PC-9 (cell line): ENCODE measurements around the gene PIAS1. TPM values are rescaled to one million over a fixed set of nuclear protein-coding genes. Genes with fewer than 3 reads are reported as not detected.

Experiments
- BruUV-seq: library from RNA; stranded (reverse); fragments of 400-500 nt; replicated peaks from 2 replicates; lab custom pipeline; 2021; lab: Mats Ljungman, UMichigan
- CTCF ChIA-PET: fragments of 300-600 bp; sonication (Branson Sonifier 250); formaldehyde crosslinking; loops from one replicate; lab custom pipeline; 2022; ENCODE audit warnings: antibody characterized with exemption; lab: Charles Lee
- POLR2A ChIA-PET: fragments of 300-600 bp; sonication (Branson Sonifier 250); formaldehyde crosslinking; loops from one replicate; lab custom pipeline; 2022; ENCODE audit warnings: antibody characterized with exemption; ENCODE audit not compliant: unreplicated experiment; lab: Charles Lee
- DNase-seq, 2 experiments: peaks; one replicate each; pipeline versions ENCODE4 v3.0.0 to v3.0.0-alpha.2; 2015 to 2022; ENCODE audit warnings: mixed read lengths in 1 of 2
- H2AFZ ChIP-seq: fragments of 200-600 bp; sonication (generic); 2 replicates; pipeline ENCODE4 v1.8.1; 2017; ENCODE audit warnings: antibody characterized with exemption
- H3F3A ChIP-seq: fragments of 200-600 bp; sonication (generic); 2 replicates; pipeline ENCODE4 v1.8.1; 2017; ENCODE audit warnings: antibody characterized with exemption, mild to moderate bottlenecking, low read depth; ENCODE audit not compliant: insufficient read depth
- H3K27ac ChIP-seq: fragments of 200-600 bp; sonication (generic); 2 replicates; pipeline ENCODE4 v1.6.1; 2016; ENCODE audit warnings: mixed run types
- H3K27me3 ChIP-seq: fragments of 200-600 bp; sonication (generic); 2 replicates; pipeline ENCODE4 v1.6.1; 2016; ENCODE audit warnings: low read depth, mixed run types; ENCODE audit not compliant: insufficient read depth
- H3K36me3 ChIP-seq: fragments of 200-600 bp; sonication (generic); 2 replicates; pipeline ENCODE4 v1.6.1; 2016; ENCODE audit warnings: low read depth, mixed run types
- H3K4me1 ChIP-seq: fragments of 200-600 bp; sonication (generic); replicated peaks from 2 replicates; pipeline ENCODE4 v1.6.1; 2016; ENCODE audit warnings: mixed run types; ENCODE audit not compliant: insufficient read depth
- H3K4me2 ChIP-seq: fragments of 200-600 bp; sonication (generic); 2 replicates; pipeline ENCODE4 v1.6.1; 2017; ENCODE audit warnings: mixed run types
- H3K4me3 ChIP-seq: fragments of 200-600 bp; sonication (generic); 2 replicates; pipeline ENCODE4 v1.6.1; 2016; ENCODE audit warnings: mixed run types
- H3K79me2 ChIP-seq: fragments of 200-600 bp; sonication (generic); 2 replicates; pipeline ENCODE4 v1.6.1; 2017; ENCODE audit warnings: low read depth, mixed run types
- H3K9me2 ChIP-seq: fragments of 200-600 bp; sonication (generic); 2 replicates; pipeline ENCODE4 v1.8.1; 2017; ENCODE audit warnings: mild to moderate bottlenecking; ENCODE audit not compliant: insufficient read depth
- H3K9me3 ChIP-seq: fragments of 200-600 bp; sonication (generic); 2 replicates; pipeline ENCODE4 v1.8.1; 2016; ENCODE audit warnings: low read depth; ENCODE audit not compliant: insufficient read depth
- H4K20me1 ChIP-seq: fragments of 200-600 bp; sonication (generic); 2 replicates; pipeline ENCODE4 v1.8.1; 2017; ENCODE audit not compliant: insufficient read depth
- CTCF ChIP-seq: fragments of 200-600 bp; sonication (generic); conservative IDR thresholded peaks from 2 replicates; pipeline ENCODE4 v1.6.1; 2017; ENCODE audit warnings: mixed run types, antibody characterized with exemption, mild to moderate bottlenecking, moderate library complexity
- EZH2 ChIP-seq: fragments of 200-600 bp; sonication (generic); IDR thresholded peaks from 2 replicates; pipeline ENCODE4 v1.8.0; 2017; ENCODE audit warnings: antibody characterized with exemption, low read depth
- intact Hi-C: fragments of 100-400 bp; cut with micrococcal nuclease; formaldehyde crosslinking; loops from one replicate; pipeline ENCODE4 v1.10.0; 2022; ENCODE audit not compliant: unreplicated experiment
- total RNA-seq: library from RNA; stranded (reverse); gene quantifications from 2 replicates; pipeline ENCODE4 v1.2.3, GENCODE V29; 2021

Gene PIAS1
- total RNA-seq, 1 experiment from 2014 or later = 42.5 TPM

GRCh38 chr15:68231102-68231818, 177.1 kb downstream of the PIAS1 start:
- Histone ChIP-seq H3K27ac (no peak overlapping the region), H3F3A (no peaks in the 10 kb centered on the region), H2AFZ (no peak overlapping the region), H3K9me3 (no peaks in the 10 kb centered on the region), H3K4me2 (no peak overlapping the region), H4K20me1 (no peaks in the 10 kb centered on the region), H3K36me3 (no peaks in the 10 kb centered on the region), H3K4me1 (peaks cover 15% of the 10 kb centered on the region; the same call in 1 of the 2 replicates), H3K79me2 (peaks cover 27% of the 10 kb centered on the region), H3K27me3 (no peaks in the 10 kb centered on the region), H3K9me2 (no peaks in the 10 kb centered on the region), H3K4me3 (no peak overlapping the region)
- TF ChIP-seq EZH2 = no peak
- no peak for TF ChIP-seq CTCF
- no peak for DNase-seq
- no TSS peak for BruUV-seq
- POLR2A ChIA-PET = interaction anchor here (0.7 to 0.9 kb wide), 2 partner anchors 21 to 178 kb away, joined by 3 to 6 read pairs; no protein-coding TSS in a partner anchor
- intact Hi-C loops = no loop called here
- CTCF ChIA-PET = no interaction called here

GRCh38 chr15:68232449-68232848, 178.3 kb downstream of the PIAS1 start:
- DNase-seq = no peak
- H3K27ac ChIP-seq = no peak overlapping the region
- TF ChIP-seq EZH2 (no peak), CTCF (no peak)
- H3K27me3 ChIP-seq = no peaks in the 10 kb centered on the region
- no peaks in the 10 kb centered on the region for H3F3A ChIP-seq
- POLR2A ChIA-PET = no interaction called here
- intact Hi-C loops = no loop called here
- H2AFZ ChIP-seq = no peak overlapping the region
- BruUV-seq = no TSS peak
- H3K36me3 ChIP-seq = no peaks in the 10 kb centered on the region
- H3K9me3 ChIP-seq = no peaks in the 10 kb centered on the region
- peaks cover 15% of the 10 kb centered on the region; the same call in 1 of the 2 replicates for H3K4me1 ChIP-seq
- H3K79me2 ChIP-seq = peaks cover 17% of the 10 kb centered on the region
- H3K9me2 ChIP-seq = no peaks in the 10 kb centered on the region
- no peak overlapping the region for H3K4me2 ChIP-seq
- CTCF ChIA-PET = interaction anchor here (0.7 kb wide), 1 partner anchor 74 kb away, joined by 3 read pairs; no protein-coding TSS in a partner anchor
- H3K4me3 ChIP-seq = no peak overlapping the region
- H4K20me1 ChIP-seq = no peaks in the 10 kb centered on the region

DNA sequence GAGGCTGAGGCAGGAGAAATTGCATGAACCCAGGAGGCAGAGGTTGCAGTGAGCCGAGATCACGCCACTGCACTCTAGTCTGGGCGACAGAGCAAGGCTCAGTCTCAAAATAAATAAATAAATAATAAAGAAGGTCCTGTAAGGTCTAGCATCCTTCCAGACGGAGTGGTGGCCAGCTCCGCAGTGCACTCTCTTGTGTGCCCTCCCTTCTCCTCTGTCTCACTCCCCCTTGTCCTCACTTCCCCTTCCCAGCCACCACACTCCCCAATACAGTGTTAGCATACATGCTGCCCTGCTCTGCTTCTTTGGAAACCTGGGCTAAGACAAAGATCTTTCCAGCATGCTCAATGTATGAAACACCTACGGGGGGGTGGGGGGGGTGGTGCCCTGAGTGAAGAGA, 178.8 kb downstream of the PIAS1 start:
- Histone ChIP-seq H4K20me1 (no peaks in the 10 kb centered on the region), H3K36me3 (no peaks in the 10 kb centered on the region), H3K4me1 (peaks cover 13% of the 10 kb centered on the region; the same call in 1 of the 2 replicates), H3K4me2 (no peak overlapping the region), H3K9me3 (no peaks in the 10 kb centered on the region), H3K79me2 (peaks cover 12% of the 10 kb centered on the region), H3K27me3 (no peaks in the 10 kb centered on the region), H3K27ac (no peak overlapping the region), H3F3A (no peaks in the 10 kb centered on the region), H3K4me3 (no peak overlapping the region), H2AFZ (no peak overlapping the region), H3K9me2 (no peaks in the 10 kb centered on the region)
- intact Hi-C loops = no loop called here
- no peak for DNase-seq
- POLR2A ChIA-PET = no interaction called here
- TF ChIP-seq EZH2 = no peak
- TF ChIP-seq CTCF = no peak
- BruUV-seq = no TSS peak
- CTCF ChIA-PET = no interaction called here
